CD4-positive, CD25-positive, alpha-beta regulatory T cell (primary cell): ENCODE measurements around the gene MAPK8IP2. TPM values are rescaled to one million over a fixed set of nuclear protein-coding genes. Genes with fewer than 3 reads are reported as not detected.
A peak's percentile ranks its signal among the peaks of the same experiment; 100 is the strongest.

Experiments used
- ATAC-seq, 2 donors: fragments of 150-1000 bp; cut with Tn5 transposase; one replicate each; pipeline ENCODE4 v1.10.0; 2021; ENCODE audit warnings: low read depth in 2 of 2, moderate number of reproducible peaks in 2 of 2, moderate library complexity in 1 of 2
- DNase-seq, 3 donors: peaks; one replicate each; pipeline versions ENCODE4 v3.0.0 to v3.0.0-alpha.2; 2012 to 2022; ENCODE audit warnings: mixed read lengths in 1 of 3
- H3K27ac ChIP-seq: one replicate; pipeline ENCODE4 v1.7.0; 2013; ENCODE audit warnings: mild to moderate bottlenecking, low read length; ENCODE audit not compliant: insufficient read depth, poor library complexity, severe bottlenecking
- H3K27me3 ChIP-seq: one replicate; pipeline ENCODE4 v1.7.0; 2013; ENCODE audit warnings: low read length; ENCODE audit not compliant: control insufficient read depth, insufficient read depth
- H3K36me3 ChIP-seq: one replicate; pipeline ENCODE4 v1.7.0; 2013; ENCODE audit warnings: mild to moderate bottlenecking, low read length, moderate library complexity; ENCODE audit not compliant: control insufficient read depth, insufficient read depth
- H3K4me1 ChIP-seq: 2 replicates; pipeline ENCODE4 v1.7.0; 2013; ENCODE audit warnings: mild to moderate bottlenecking, low read length; ENCODE audit not compliant: insufficient read depth, control insufficient read depth, poor library complexity, severe bottlenecking
- H3K4me3 ChIP-seq: one replicate; pipeline ENCODE4 v1.7.0; 2013; ENCODE audit warnings: low read depth, mild to moderate bottlenecking, low read length, moderate library complexity
- H3K9me3 ChIP-seq, 2 experiments: 1 replicate in 1 of 2; 2 replicates in 1 of 2; pipeline ENCODE4 v1.7.0; 2013; ENCODE audit warnings: low read length in 2 of 2, mild to moderate bottlenecking in 1 of 2, moderate library complexity in 1 of 2; ENCODE audit not compliant: control insufficient read depth in 2 of 2
- H3K27ac Mint-ChIP-seq, 3 donors: one replicate each; pipeline ENCODE4 v1.8.0; 2020 to 2022; ENCODE audit warnings: mild to moderate bottlenecking in 3 of 3, mixed read lengths in 3 of 3, moderate library complexity in 2 of 3
- H3K27me3 Mint-ChIP-seq: one replicate; pipeline ENCODE4 v1.8.0; 2022; ENCODE audit warnings: mild to moderate bottlenecking, mixed read lengths
- H3K36me3 Mint-ChIP-seq: one replicate; pipeline ENCODE4 v1.8.0; 2020; ENCODE audit warnings: mixed read lengths
- H3K4me1 Mint-ChIP-seq, 4 donors: one replicate each; pipeline ENCODE4 v1.8.0; 2020 to 2022; ENCODE audit warnings: mixed read lengths in 4 of 4, mild to moderate bottlenecking in 1 of 4
- H3K4me3 Mint-ChIP-seq, 4 donors: one replicate each; pipeline ENCODE4 v1.8.0; 2020 to 2022; ENCODE audit warnings: mild to moderate bottlenecking in 4 of 4, mixed read lengths in 4 of 4, moderate library complexity in 3 of 4
- H3K9me3 Mint-ChIP-seq, 7 donors: one replicate each; pipeline ENCODE4 v1.8.0; 2020 to 2022; ENCODE audit warnings: mixed read lengths in 7 of 7, mild to moderate bottlenecking in 3 of 7, moderate library complexity in 2 of 7
- polyA plus RNA-seq, 4 donors: library from polyadenylated mRNA; unstranded; fragments of 300-500 nt; fragmentation: Illumina TruSeq; gene quantifications; one replicate each; pipeline ENCODE4 v1.2.3, GENCODE V29; 2021
- total RNA-seq: library from RNA; stranded (reverse); gene quantifications from one replicate; pipeline ENCODE4 v1.2.3, GENCODE V29; 2022

The MAPK8IP2 gene
- total RNA-seq, result 0.30 TPM
- not detected for polyA plus RNA-seq

GRCh38 chr22:50600538-50600937 is at the start of gene MAPK8IP2:
Gene MAPK8IP2, plus strand, starts transcription at chr22:50600793. Its CDS starts 26 bp downstream, at chr22:50600819.
- no peaks in the 10 kb centered on the region for H3K9me3 ChIP-seq
- no peak within 1 kb of the TSS for H3K27ac Mint-ChIP-seq
- DNase-seq, result no peak
- H3K4me1 Mint-ChIP-seq, result peaks cover 0 to 19% (median 6%) of the 10 kb centered on the region in 4 donors
- peaks cover 9% of the 10 kb centered on the region for H3K4me1 ChIP-seq
- H3K36me3 Mint-ChIP-seq, result peaks cover 11% of the 10 kb centered on the region
- no peaks in the 10 kb centered on the region for H3K36me3 ChIP-seq
- no peak within 1 kb of the TSS for H3K27ac ChIP-seq
- no peak within 1 kb of the TSS for H3K4me3 ChIP-seq
- H3K27me3 Mint-ChIP-seq, result peaks cover 55% of the 10 kb centered on the region
- peaks cover 14% of the 10 kb centered on the region for H3K27me3 ChIP-seq
- peak in 1 of 2 donors; percentile 40 for ATAC-seq
- H3K4me3 Mint-ChIP-seq, result peak within 1 kb of the TSS; percentile 56 to 86 (median 80)
- H3K9me3 Mint-ChIP-seq, result peaks cover 0 to 5% (median 1%) of the 10 kb centered on the region in 7 donors

GRCh38 chr22:50551160-50551752 is 49.3 kb upstream of the MAPK8IP2 start:
- Histone ChIP-seq H3K27me3 (no peaks in the 10 kb centered on the region), H3K9me3 (no peaks in the 10 kb centered on the region), H3K4me3 (no peak overlapping the region), H3K36me3 (no peaks in the 10 kb centered on the region), H3K4me1 (peaks cover 28% of the 10 kb centered on the region), H3K27ac (no peak overlapping the region)
- no peak for DNase-seq
- Mint-ChIP-seq H3K4me1 (peaks cover 0 to 29% (median 10%) of the 10 kb centered on the region in 4 donors), H3K27ac (peak overlapping the region in 1 of 3 donors; percentile 69), H3K4me3 (peak overlapping the region; percentile 73 to 83 (median 80)), H3K36me3 (no peaks in the 10 kb centered on the region), H3K9me3 (no peaks in the 10 kb centered on the region), H3K27me3 (no peaks in the 10 kb centered on the region)
- no peak for ATAC-seq

GRCh38 chr22:50553310-50553709 is 47.3 kb upstream of the MAPK8IP2 start:
- H3K36me3 Mint-ChIP-seq, result no peaks in the 10 kb centered on the region
- Histone ChIP-seq H3K36me3 (no peaks in the 10 kb centered on the region), H3K27ac (no peak overlapping the region), H3K4me3 (no peak overlapping the region), H3K4me1 (peaks cover 22% of the 10 kb centered on the region), H3K9me3 (no peaks in the 10 kb centered on the region), H3K27me3 (no peaks in the 10 kb centered on the region)
- ATAC-seq (no peak), DNase-seq (no peak)
- no peaks in the 10 kb centered on the region for H3K9me3 Mint-ChIP-seq
- H3K4me1 Mint-ChIP-seq, result peaks cover 0 to 24% (median 10%) of the 10 kb centered on the region in 4 donors
- H3K27ac Mint-ChIP-seq, result no peak overlapping the region
- H3K4me3 Mint-ChIP-seq, result no peak overlapping the region
- H3K27me3 Mint-ChIP-seq, result peaks cover 5% of the 10 kb centered on the region

GRCh38 chr22:50556703-50557102 is 43.9 kb upstream of the MAPK8IP2 start:
- Mint-ChIP-seq H3K27me3 (peaks cover 16% of the 10 kb centered on the region), H3K4me1 (peaks cover 0 to 10% (median 6%) of the 10 kb centered on the region in 4 donors), H3K27ac (no peak overlapping the region), H3K4me3 (peak overlapping the region in 1 of 4 donors; percentile 14), H3K36me3 (no peaks in the 10 kb centered on the region), H3K9me3 (peaks cover 0 to 2% (median 0%) of the 10 kb centered on the region in 7 donors)
- ATAC-seq (no peak), DNase-seq (no peak)
- Histone ChIP-seq H3K4me1 (no peaks in the 10 kb centered on the region), H3K4me3 (no peak overlapping the region), H3K27ac (no peak overlapping the region), H3K27me3 (no peaks in the 10 kb centered on the region), H3K9me3 (no peaks in the 10 kb centered on the region), H3K36me3 (no peaks in the 10 kb centered on the region)

- H3K36me3 ChIP-seq, result no peaks in the 10 kb centered on the region
- H3K4me1 ChIP-seq, result peaks cover 10% of the 10 kb centered on the region
- no peak overlapping the region for H3K27ac Mint-ChIP-seq
- no peaks in the 10 kb centered on the region for H3K9me3 ChIP-seq
- H3K36me3 Mint-ChIP-seq, result no peaks in the 10 kb centered on the region
- peak overlapping the region in 1 of 4 donors; percentile 85 for H3K4me3 Mint-ChIP-seq
- no peak overlapping the region for H3K4me3 ChIP-seq
- peaks cover 0 to 2% (median 0%) of the 10 kb centered on the region in 7 donors for H3K9me3 Mint-ChIP-seq
- no peaks in the 10 kb centered on the region for H3K27me3 ChIP-seq
- DNase-seq (no peak), ATAC-seq (no peak)
- H3K4me1 Mint-ChIP-seq, result peaks cover 0 to 23% (median 15%) of the 10 kb centered on the region in 4 donors
- H3K27ac ChIP-seq, result no peak overlapping the region
- H3K27me3 Mint-ChIP-seq, result peaks cover 22% of the 10 kb centered on the region
Observed at GRCh38 chr22:50560034-50560433, 40.6 kb upstream of the MAPK8IP2 start.

- Histone ChIP-seq H3K27ac (no peak overlapping the region), H3K36me3 (no peaks in the 10 kb centered on the region), H3K27me3 (no peaks in the 10 kb centered on the region), H3K4me3 (no peak overlapping the region), H3K9me3 (no peaks in the 10 kb centered on the region), H3K4me1 (peaks cover 10% of the 10 kb centered on the region)
- DNase-seq (no peak), ATAC-seq (no peak)
- H3K9me3 Mint-ChIP-seq, result peaks cover 0 to 2% (median 0%) of the 10 kb centered on the region in 7 donors
- peaks cover 0 to 23% (median 15%) of the 10 kb centered on the region in 4 donors for H3K4me1 Mint-ChIP-seq
- H3K36me3 Mint-ChIP-seq, result no peaks in the 10 kb centered on the region
- peak overlapping the region; percentile 62 to 91 (median 84) for H3K4me3 Mint-ChIP-seq
- peak overlapping the region in 2 of 3 donors; percentile 2 to 36 for H3K27ac Mint-ChIP-seq
- peaks cover 22% of the 10 kb centered on the region for H3K27me3 Mint-ChIP-seq
Observed at GRCh38 chr22:50561401-50562358, 38.9 kb upstream of the MAPK8IP2 start.

GRCh38 chr22:50562523-50563412 is 37.8 kb upstream of the MAPK8IP2 start, which contains the start of gene SYCE3:
Gene SYCE3, minus strand, starts transcription at chr22:50562919. Its CDS starts 6,514 bp downstream, at chr22:50556405.
- H3K27me3 ChIP-seq, result no peaks in the 10 kb centered on the region
- peaks cover 10% of the 10 kb centered on the region for H3K4me1 ChIP-seq
- H3K9me3 Mint-ChIP-seq, result peaks cover 0 to 2% (median 0%) of the 10 kb centered on the region in 7 donors

More at GRCh38 chr22:50562523-50563412, 37.8 kb upstream of the MAPK8IP2 start, which contains the start of gene SYCE3:
- Mint-ChIP-seq H3K27ac (peak within 1 kb of the TSS; percentile 88 to 94 (median 90)), H3K4me3 (peak within 1 kb of the TSS; percentile 92 to 95 (median 94)), H3K36me3 (peaks cover 2% of the 10 kb centered on the region), H3K4me1 (peaks cover 0 to 23% (median 15%) of the 10 kb centered on the region in 4 donors), H3K27me3 (peaks cover 22% of the 10 kb centered on the region)
- peak; percentile 95 to 96 (median 96) for DNase-seq
- no peaks in the 10 kb centered on the region for H3K36me3 ChIP-seq
- H3K27ac ChIP-seq, result peak within 1 kb of the TSS; percentile 55
- no peaks in the 10 kb centered on the region for H3K9me3 ChIP-seq
- ATAC-seq, result peak; percentile 97 to 98
- peak within 1 kb of the TSS; percentile 69 for H3K4me3 ChIP-seq
